NCI-H460 (cell line): ENCODE results near the gene SERPIND1. TPM values are rescaled to one million over a fixed set of nuclear protein-coding genes. Genes with fewer than 3 reads are reported as not detected.
"Not testable (repeated sequence)": the region's sequence is repeated elsewhere in the genome, so short reads cannot be mapped to it uniquely, and the experiment has no call there.

Source experiments
- DNase-seq: peaks from one replicate; pipeline ENCODE4 v3.0.0-alpha.2; 2016; ENCODE audit warnings: low read depth; ENCODE audit errors: extremely low read depth
- total RNA-seq: library from RNA; depleted of rRNA; stranded (reverse); fragments of >200 nt; shearing (Covaris generic); gene quantifications from 2 replicates; pipeline ENCODE4 v1.2.3, GENCODE V29; 2014

SERPIND1 gene
- total RNA-seq, 1 experiment from 2014 or later, result 11.3 TPM

GRCh38 chr22:20746431-20747189 lies 27.3 kb upstream of the SERPIND1 start:
- DNase-seq, result no peak

- no peak for DNase-seq
These were observed 26.7 kb upstream of the SERPIND1 start for GRCh38 chr22:20747223-20747622.

- DNase-seq, result no peak
These were observed 25.8 kb upstream of the SERPIND1 start for GRCh38 chr22:20748082-20748481.

GRCh38 chr22:20748731-20749428 lies 25.0 kb upstream of the SERPIND1 start:
- no peak for DNase-seq

- DNase-seq, result no peak
These were observed 24.5 kb upstream of the SERPIND1 start for GRCh38 chr22:20749453-20749852.

- peak; percentile 55 for DNase-seq
These were observed 23.3 kb upstream of the SERPIND1 start for GRCh38 chr22:20750461-20751184.

- DNase-seq, result no peak
These were observed 22.6 kb upstream of the SERPIND1 start for GRCh38 chr22:20751185-20751851.

GRCh38 chr22:20752104-20752741 lies 21.7 kb upstream of the SERPIND1 start:
- no peak for DNase-seq

GRCh38 chr22:20752873-20753272 lies 21.0 kb upstream of the SERPIND1 start:
- DNase-seq, result no peak

- DNase-seq, result no peak
These were observed 17.1 kb upstream of the SERPIND1 start for GRCh38 chr22:20756846-20757245.

GRCh38 chr22:20758688-20759087 lies 15.2 kb upstream of the SERPIND1 start:
- no peak for DNase-seq

GRCh38 chr22:20760084-20760483 lies 13.8 kb upstream of the SERPIND1 start:
- no peak for DNase-seq

GRCh38 chr22:20761536-20761935 lies 12.4 kb upstream of the SERPIND1 start:
- DNase-seq, result no peak

GRCh38 chr22:20762233-20762796 lies 11.6 kb upstream of the SERPIND1 start:
- DNase-seq, result no peak

- no peak for DNase-seq
These were observed 10.1 kb upstream of the SERPIND1 start for GRCh38 chr22:20763630-20764470.

GRCh38 chr22:20764471-20764720 lies 9.5 kb upstream of the SERPIND1 start:
- DNase-seq, result no peak

GRCh38 chr22:20764729-20765128 lies 9.2 kb upstream of the SERPIND1 start:
- DNase-seq, result no peak

GRCh38 chr22:20765938-20766337 lies 8.0 kb upstream of the SERPIND1 start:
- DNase-seq, result no peak

GRCh38 chr22:20766530-20766929 lies 7.4 kb upstream of the SERPIND1 start:
- DNase-seq, result no peak

- not testable (repeated sequence) for DNase-seq
These were observed 4.5 kb upstream of the SERPIND1 start for GRCh38 chr22:20769496-20769826.
